ENCODE data around the gene PLOD3. TPM values are rescaled to one million over a fixed set of nuclear protein-coding genes. Genes with fewer than 3 reads are reported as not detected.
A peak's percentile ranks its signal among the peaks of the same experiment; 100 is the strongest.

PLOD3 gene
- total RNA-seq, 1 experiment from 2014 or later = 112 TPM

DNA sequence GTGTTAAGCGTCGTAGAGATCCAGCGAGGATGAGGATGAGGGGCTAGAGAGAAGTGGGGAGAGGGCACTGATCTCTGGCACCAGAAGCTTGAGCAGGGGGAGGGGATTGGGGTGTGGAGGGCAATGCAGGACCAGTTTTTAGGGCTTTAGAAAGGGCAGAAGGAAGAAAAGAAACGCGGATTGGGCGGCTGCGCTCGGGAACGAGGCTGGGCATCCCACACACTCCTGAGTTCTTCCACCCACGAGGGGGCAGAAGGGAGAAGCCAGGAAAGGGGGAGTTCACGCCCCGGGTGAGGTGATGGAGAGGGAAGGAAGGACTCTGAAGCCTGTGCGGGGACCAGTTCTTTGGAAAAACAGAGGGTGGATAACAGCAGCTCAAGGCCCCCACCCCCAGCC lies 45.9 kb downstream of the PLOD3 start:
- Histone ChIP-seq H3K27me3 (replicated peaks; ENCODE audit: control insufficient read depth, insufficient read depth, low read length) (peaks cover 10% of the 10 kb centered on the region), H3K4me1 (peaks cover 26% of the 10 kb centered on the region), H3K9me3 (no peaks in the 10 kb centered on the region), H3K36me3 (ENCODE audit: control insufficient read depth, insufficient read depth, low read length) (no peaks in the 10 kb centered on the region), H3K4me3 (ENCODE audit: low read depth, low read length) (no peak overlapping the region)
- intact Hi-C loops (cut with micrococcal nuclease; ENCODE audit: unreplicated experiment) = no loop called here
- no peaks in the 10 kb centered on the region for H3K9me3 Mint-ChIP-seq (ENCODE audit: unreplicated experiment)
- H3K36me3 Mint-ChIP-seq (ENCODE audit: insufficient read depth, unreplicated experiment) = no peaks in the 10 kb centered on the region
- TF ChIP-seq, protein P1, sequence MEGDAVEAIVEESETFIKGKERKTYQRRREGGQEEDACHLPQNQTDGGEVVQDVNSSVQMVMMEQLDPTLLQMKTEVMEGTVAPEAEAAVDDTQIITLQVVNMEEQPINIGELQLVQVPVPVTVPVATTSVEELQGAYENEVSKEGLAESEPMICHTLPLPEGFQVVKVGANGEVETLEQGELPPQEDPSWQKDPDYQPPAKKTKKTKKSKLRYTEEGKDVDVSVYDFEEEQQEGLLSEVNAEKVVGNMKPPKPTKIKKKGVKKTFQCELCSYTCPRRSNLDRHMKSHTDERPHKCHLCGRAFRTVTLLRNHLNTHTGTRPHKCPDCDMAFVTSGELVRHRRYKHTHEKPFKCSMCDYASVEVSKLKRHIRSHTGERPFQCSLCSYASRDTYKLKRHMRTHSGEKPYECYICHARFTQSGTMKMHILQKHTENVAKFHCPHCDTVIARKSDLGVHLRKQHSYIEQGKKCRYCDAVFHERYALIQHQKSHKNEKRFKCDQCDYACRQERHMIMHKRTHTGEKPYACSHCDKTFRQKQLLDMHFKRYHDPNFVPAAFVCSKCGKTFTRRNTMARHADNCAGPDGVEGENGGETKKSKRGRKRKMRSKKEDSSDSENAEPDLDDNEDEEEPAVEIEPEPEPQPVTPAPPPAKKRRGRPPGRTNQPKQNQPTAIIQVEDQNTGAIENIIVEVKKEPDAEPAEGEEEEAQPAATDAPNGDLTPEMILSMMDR (IDR thresholded peaks at IDR 0.05; ENCODE audit: insufficient read depth in 1 of 2, low read depth in 1 of 2, low read length in 1 of 2, severe bottlenecking in 1 of 2, unreplicated experiment in 1 of 2) = peak in 1 of 2 experiments; percentile 47
- ChIA-PET CTCF (interaction anchor here (1.0 to 1.5 kb wide), 3 partner anchors 22 to 111 kb away, joined by 6 read pairs; no protein-coding TSS in a partner anchor), POLR2A (interaction anchor here (0.7 kb wide), 1 partner anchor 1177 kb away, joined by 3 read pairs; no protein-coding TSS in a partner anchor)
- peak overlapping the region; percentile 64 for H3K4me3 Mint-ChIP-seq (ENCODE audit: unreplicated experiment)
- peaks cover 56% of the 10 kb centered on the region for H3K27me3 Mint-ChIP-seq (ENCODE audit: insufficient read depth, unreplicated experiment)
- H3K27ac Mint-ChIP-seq (ENCODE audit: unreplicated experiment) = no peak overlapping the region
- peak in 1 of 2 experiments; percentile 49 for DNase-seq
- BruUV-seq (replicated peaks) = no TSS peak
- peaks cover 36% of the 10 kb centered on the region for H3K4me1 Mint-ChIP-seq (ENCODE audit: low read depth, unreplicated experiment)

DNA sequence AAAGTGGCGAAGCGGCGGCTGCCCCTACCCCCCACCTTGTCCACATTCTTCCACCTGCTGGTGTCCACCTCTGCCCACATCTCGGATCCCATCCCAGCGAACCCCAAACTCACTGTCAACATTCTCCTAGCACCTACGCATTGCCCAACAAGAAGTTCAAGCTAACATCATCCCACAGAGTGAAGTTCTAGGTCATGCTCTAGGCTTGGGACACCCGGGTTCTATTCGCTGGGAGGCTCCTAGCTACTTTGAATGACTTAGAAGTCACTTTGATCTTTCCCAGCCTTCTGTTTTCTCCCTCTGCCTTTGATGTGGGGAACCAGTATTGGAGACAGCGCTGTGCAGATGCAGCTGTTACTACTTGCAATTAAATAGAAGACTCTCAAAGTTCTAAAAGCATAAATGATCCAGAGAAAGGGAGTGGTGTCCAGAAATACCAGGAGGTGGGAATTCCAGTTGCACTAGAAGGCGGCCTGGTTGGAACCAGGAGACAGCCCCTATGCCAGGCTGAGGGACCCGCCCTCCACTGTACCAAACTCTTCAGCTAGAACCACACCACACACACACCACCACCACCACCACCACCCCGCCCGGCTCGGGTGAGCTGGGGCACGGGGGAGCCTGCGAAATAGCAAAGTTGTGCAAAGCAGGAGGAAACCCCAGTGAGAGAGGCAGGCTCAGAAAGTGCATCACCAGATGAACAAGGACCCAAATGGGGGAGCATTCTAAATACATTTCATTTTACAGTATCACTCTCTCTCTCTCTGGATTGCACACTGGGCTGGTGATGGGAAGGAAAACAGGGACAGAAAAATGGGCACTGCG lies 46.6 kb downstream of the PLOD3 start:
- H3K4me3 ChIP-seq (ENCODE audit: low read depth, low read length) = no peak overlapping the region
- no TSS peak for BruUV-seq (replicated peaks)
- POLR2A ChIA-PET = interaction anchor here (0.7 kb wide), 1 partner anchor 1176 kb away, joined by 3 read pairs; no protein-coding TSS in a partner anchor
- CTCF ChIA-PET = interaction anchor here (0.9 to 1.5 kb wide), 4 partner anchors 10 to 27 kb away, joined by 3 to 7 read pairs (median 6); no protein-coding TSS in a partner anchor
- Mint-ChIP-seq H3K36me3 (ENCODE audit: insufficient read depth, unreplicated experiment) (peaks cover 2% of the 10 kb centered on the region), H3K27me3 (ENCODE audit: insufficient read depth, unreplicated experiment) (peaks cover 60% of the 10 kb centered on the region), H3K4me3 (ENCODE audit: unreplicated experiment) (peak overlapping the region; percentile 64), H3K4me1 (ENCODE audit: low read depth, unreplicated experiment) (peaks cover 40% of the 10 kb centered on the region), H3K9me3 (ENCODE audit: unreplicated experiment) (no peaks in the 10 kb centered on the region), H3K27ac (ENCODE audit: unreplicated experiment) (no peak overlapping the region)
- intact Hi-C loops (cut with micrococcal nuclease; ENCODE audit: unreplicated experiment) = loop anchor here (1.0 kb wide), 1 partner anchor 27 kb away; no protein-coding TSS in a partner anchor
- TF ChIP-seq, protein P1 (IDR thresholded peaks at IDR 0.05; ENCODE audit: insufficient read depth in 1 of 2, low read depth in 1 of 2, low read length in 1 of 2, severe bottlenecking in 1 of 2, unreplicated experiment in 1 of 2) = no peak
- H3K36me3 ChIP-seq (ENCODE audit: control insufficient read depth, insufficient read depth, low read length) = no peaks in the 10 kb centered on the region
- DNase-seq = no peak
- H3K27me3 ChIP-seq (replicated peaks; ENCODE audit: control insufficient read depth, insufficient read depth, low read length) = peaks cover 10% of the 10 kb centered on the region
- H3K9me3 ChIP-seq = no peaks in the 10 kb centered on the region
- peaks cover 26% of the 10 kb centered on the region for H3K4me1 ChIP-seq

DNA sequence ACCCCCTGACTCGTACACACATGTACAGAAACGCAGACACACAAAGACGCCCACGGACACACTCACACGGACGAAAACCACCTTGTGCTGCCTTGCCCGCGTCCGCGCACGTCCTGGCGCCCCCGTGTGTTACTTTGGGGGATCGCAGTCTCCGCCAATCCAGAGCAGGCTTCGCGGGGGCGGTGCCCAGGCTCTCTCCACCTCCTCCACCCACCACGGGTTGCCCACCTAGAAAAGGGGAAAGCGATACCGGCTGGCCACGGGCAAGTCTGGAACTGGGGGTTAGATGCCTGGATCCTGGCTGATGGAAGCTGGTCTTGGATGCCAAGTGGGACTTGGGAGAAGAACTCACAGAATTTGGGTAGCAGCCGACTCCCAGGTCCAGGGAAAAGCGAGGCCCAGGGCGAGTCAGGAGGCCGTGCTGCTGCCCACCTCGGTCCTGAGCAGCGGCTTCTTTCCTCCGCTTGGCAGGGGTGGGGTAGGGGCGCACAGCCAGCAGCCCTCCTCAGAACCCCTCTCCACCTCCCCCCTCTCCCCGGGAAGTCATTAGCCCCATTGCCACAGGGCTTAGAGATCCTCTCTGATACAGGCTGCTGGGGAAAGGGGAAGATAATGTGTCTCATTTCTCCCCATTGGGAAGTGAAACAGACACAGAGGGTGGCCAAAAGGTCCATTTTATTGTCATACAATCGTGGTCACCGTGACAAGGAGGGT lies 47.4 kb downstream of the PLOD3 start:
- peaks cover 29% of the 10 kb centered on the region for H3K4me1 ChIP-seq
- DNase-seq = peak; percentile 67 to 88
- peaks cover 10% of the 10 kb centered on the region for H3K27me3 ChIP-seq (replicated peaks; ENCODE audit: control insufficient read depth, insufficient read depth, low read length)
- Mint-ChIP-seq H3K36me3 (ENCODE audit: insufficient read depth, unreplicated experiment) (peaks cover 11% of the 10 kb centered on the region), H3K27me3 (ENCODE audit: insufficient read depth, unreplicated experiment) (peaks cover 59% of the 10 kb centered on the region), H3K4me1 (ENCODE audit: low read depth, unreplicated experiment) (peaks cover 45% of the 10 kb centered on the region), H3K9me3 (ENCODE audit: unreplicated experiment) (no peaks in the 10 kb centered on the region), H3K27ac (ENCODE audit: unreplicated experiment) (no peak overlapping the region), H3K4me3 (ENCODE audit: unreplicated experiment) (no peak overlapping the region)
- BruUV-seq (replicated peaks) = no TSS peak
- no peaks in the 10 kb centered on the region for H3K9me3 ChIP-seq
- intact Hi-C loops (cut with micrococcal nuclease; ENCODE audit: unreplicated experiment) = loop anchor here (1.0 kb wide), 2 partner anchors 22 to 26 kb away; no protein-coding TSS in a partner anchor
- TF ChIP-seq, protein P1 (IDR thresholded peaks at IDR 0.05; ENCODE audit: insufficient read depth in 1 of 2, low read depth in 1 of 2, low read length in 1 of 2, severe bottlenecking in 1 of 2, unreplicated experiment in 1 of 2) = peak; percentile 92 to 94
- no peak overlapping the region for H3K4me3 ChIP-seq (ENCODE audit: low read depth, low read length)
- H3K36me3 ChIP-seq (ENCODE audit: control insufficient read depth, insufficient read depth, low read length) = no peaks in the 10 kb centered on the region
- ChIA-PET POLR2A (no interaction called here), CTCF (interaction anchor here (0.9 to 1.5 kb wide), 3 partner anchors 9 to 26 kb away, joined by 3 to 7 read pairs (median 6); no protein-coding TSS in a partner anchor)

Measured in Caco-2 (cell line).